Umbilical cord (tissue), 2 donors: ENCODE measurements around the gene SCARB2. TPM values are rescaled to one million over a fixed set of nuclear protein-coding genes. Genes with fewer than 3 reads are reported as not detected.

Source experiments
- DNase-seq: peaks from one replicate; pipeline ENCODE4 v3.0.0-alpha.2; 2015; ENCODE audit warnings: low spot score
- total RNA-seq: library from RNA; depleted of rRNA; stranded (reverse); fragments of >200 nt; gene quantifications from one replicate; pipeline ENCODE4 v1.2.3, GENCODE V29; 2014; ENCODE audit warnings: low replicate concordance; ENCODE audit not compliant: insufficient read depth

The SCARB2 gene
- total RNA-seq, 1 donor from 2014 or later = 173 TPM

GRCh38 chr4:76199664-76200211 lies 13.9 kb downstream of the SCARB2 start:
- no peak for DNase-seq

GRCh38 chr4:76198411-76199237 lies 15.0 kb downstream of the SCARB2 start:
- peak; percentile 85 for DNase-seq

GRCh38 chr4:76197971-76198410 lies 15.6 kb downstream of the SCARB2 start:
- peak; percentile 79 for DNase-seq

DNA sequence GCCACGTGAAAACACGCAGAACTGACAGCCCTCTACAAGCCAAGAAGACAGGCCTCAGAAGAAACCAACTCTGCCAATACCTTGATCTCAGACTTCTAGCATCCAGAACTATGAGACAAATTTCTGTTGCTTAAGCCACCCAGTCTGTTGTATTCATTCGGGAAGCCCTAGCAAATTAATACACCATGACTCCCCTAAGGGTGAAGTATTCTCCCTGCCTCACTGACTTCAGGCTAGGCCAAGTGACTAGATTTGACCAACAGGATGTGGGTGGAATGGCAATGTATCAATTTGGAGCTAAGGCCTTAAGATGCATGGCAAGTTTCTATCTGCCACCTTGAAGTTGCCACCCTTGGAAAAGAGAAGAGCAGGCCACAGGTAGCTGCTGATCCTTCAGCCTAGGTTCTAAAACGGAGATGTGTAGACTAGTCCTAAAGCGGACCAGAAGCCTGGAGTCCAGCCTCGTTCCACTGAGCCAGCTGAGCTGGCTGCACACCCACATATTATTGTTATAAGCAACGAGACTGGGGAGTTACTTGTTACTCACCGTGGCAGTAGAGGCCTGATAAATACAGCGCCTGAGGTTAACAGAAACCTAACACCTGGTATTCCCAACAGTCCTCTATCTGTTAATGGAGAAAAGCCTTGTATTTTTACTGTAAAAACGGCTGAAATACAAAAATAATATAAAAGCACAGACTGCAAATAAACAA lies 16.4 kb downstream of the SCARB2 start:
- no peak for DNase-seq

GRCh38 chr4:76196376-76196775 lies 17.2 kb downstream of the SCARB2 start:
- DNase-seq = no peak

DNA sequence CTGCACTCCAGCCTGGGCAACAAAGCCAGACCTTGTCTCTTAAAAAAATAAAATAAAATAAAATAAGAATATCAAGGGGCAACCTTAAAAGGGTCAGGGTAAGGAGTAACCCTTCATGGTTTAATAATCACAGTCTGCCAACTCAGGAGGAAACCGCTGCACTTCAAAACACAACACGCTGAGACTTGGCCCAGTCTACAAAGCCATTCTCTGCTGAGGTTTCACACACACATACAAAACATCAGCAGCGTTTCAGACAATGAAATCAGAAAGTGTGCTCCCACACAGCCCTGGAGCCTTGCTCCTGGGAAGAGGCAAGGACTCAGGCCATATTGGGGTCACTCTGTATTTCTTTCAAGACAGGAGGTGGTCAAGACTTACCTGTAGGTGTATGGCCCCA lies 18.3 kb downstream of the SCARB2 start:
- DNase-seq = no peak

DNA sequence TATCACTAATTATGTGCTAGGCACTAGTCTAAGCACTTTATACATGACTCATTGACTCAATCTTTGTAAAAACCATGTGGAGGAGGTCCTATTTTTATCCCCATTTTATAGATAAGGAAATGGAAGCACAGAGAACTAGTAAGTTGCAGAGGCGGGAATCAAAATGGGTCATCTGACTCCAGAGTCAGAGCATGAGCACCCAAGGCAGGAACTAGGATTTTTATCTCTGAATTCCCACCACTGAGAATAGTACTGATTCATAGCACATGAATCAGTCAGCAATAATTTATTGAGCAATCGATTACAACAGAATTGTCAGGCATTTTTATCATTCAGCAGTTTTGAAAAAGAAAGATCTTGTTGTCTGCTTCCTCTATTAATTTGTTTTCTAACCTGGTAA lies 19.3 kb downstream of the SCARB2 start:
- DNase-seq = no peak

DNA sequence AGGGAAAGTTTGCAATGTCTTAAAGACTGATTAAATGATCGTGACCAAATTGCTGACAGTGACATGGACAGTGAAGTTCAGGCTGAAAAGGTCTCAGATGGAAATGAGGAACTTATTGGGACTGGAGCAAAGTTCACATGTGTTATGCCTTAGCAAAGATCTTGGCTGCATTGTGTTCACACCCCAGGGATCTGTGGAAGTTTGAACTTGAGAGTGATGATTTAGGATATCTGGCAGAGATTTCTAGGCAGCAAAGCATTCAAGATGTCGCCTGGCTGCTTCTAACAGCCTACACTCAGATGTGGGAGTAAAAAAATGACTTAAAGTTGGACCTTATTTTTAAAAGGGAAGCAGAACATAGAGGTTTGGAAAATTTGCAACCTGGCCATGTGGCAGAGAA lies 21.4 kb downstream of the SCARB2 start:
- DNase-seq = no peak

GRCh38 chr4:76188557-76188956 lies 25.1 kb downstream of the SCARB2 start:
- DNase-seq = no peak

DNA sequence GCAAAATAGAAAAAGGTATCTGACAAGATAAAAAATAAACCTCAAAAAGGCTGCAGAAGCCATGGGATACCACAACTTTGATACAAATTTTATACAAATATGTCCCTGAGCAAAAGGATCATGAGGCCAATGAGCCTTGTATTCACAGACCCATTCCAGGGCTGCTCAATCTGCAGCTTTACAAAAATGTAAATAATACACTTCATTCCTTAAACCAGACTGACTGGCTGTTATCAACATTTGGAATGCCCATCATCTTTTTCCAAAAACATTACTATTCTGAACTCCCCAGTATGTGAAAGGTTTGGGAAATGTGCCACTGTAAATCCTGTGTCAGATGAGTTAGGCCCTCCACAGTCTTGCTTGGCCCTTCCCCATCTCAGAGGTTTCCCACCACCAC lies 25.5 kb downstream of the SCARB2 start:
- no peak for DNase-seq

DNA sequence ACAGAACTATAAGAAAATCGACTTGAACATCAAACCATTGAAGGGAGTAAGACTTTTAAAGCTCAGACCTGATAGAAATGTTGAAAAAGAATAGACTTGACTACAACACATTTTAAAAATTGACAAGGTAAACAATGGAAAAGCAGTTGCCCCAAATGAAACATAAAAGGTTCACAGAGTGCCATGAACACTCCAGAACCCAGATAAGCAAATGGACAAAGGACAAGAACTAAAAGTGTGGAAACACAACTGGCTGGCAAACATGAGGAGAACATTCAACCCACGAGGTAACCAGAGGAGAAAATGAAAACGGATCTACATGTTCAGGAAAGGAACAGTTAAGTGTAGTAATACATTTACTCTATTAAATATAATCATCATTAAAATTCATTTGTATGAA lies 26.5 kb downstream of the SCARB2 start:
- DNase-seq = no peak

DNA sequence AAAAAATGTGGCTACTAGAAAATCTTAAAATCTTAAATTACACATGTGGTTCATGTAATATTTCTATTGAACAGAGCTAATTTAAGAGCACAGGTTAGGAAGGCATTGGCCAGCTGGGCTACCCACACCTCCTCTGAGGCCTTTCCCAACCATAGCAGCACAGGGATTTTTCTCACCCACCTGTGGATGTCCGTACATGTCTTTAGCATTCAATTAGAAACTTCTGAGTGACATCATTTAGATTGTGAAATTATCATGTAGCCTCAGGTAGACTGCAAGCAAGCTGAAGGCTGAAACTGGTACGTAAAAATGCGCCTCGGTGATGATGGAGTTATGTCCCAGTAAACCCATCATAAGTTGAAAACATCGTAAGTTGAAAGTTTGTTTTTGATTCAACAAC lies 31.2 kb downstream of the SCARB2 start:
- DNase-seq = no peak

DNA sequence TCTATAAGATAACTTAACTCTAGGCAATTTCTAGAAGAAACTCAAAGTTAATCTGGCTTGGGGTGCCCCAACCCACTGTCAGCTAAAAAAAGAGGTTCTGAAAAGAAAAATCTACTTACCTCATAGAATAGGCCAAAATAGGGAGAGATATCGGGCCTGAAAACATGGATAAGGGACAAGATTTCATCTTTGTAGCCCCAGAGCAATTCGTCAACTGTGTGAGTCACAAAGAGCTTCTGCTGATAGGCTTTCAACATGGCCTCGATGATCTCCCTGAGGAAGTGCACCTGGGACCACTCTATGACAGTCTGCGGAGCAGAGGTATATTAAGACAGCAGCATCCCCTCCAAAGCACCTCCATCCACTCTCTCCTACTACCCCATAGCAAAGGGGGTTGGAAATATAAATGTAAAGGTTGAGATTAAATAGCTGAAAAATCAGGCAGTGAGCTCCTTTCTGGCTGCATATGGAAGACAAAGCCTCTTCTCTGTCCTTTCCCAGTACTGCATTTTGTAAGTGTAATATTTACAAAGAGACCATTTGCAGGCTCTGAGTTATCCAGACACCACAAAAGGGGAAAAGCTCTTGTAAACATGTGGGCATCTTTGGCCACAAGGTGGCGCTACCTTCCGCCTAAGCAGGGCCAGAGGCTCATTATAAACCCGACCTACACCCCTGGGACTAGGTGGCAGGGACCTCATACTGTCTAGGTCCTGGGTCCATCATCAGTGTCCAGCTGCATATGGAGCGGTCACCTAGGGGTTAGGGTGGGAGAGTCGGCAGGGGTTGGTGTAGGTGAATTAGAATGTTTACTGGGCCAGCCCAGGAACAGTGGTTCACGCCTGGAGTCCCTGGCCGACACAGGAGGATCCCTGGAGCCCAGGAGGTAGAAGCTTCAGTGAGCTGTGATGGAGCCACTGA lies 34.0 kb downstream of the SCARB2 start:
- peak; percentile 78 for DNase-seq

GRCh38 chr4:76178296-76178695 lies 35.3 kb downstream of the SCARB2 start:
- no peak for DNase-seq

GRCh38 chr4:76177709-76178108 lies 35.9 kb downstream of the SCARB2 start:
- no peak for DNase-seq

- no peak for DNase-seq
These were observed 38.3 kb downstream of the SCARB2 start for GRCh38 chr4:76175336-76175735.

DNA sequence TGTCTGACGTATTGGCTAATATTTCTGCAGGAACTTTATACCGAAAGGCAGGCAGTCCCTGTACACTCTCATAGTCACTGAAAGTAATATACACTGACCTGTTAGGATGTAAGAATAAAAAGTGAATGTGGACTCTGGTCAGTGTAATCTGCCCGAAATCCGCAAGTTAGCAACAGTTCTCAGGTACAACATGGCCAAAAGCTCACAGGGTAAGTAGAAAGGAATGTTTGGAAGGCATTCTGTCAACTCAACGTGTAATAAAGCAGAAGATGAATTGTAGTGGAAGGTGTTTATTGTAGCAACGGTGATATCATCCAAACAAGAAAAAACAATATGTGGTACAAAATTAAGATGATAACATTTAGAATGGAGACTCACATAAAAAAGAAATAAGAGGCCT lies 39.4 kb downstream of the SCARB2 start:
- no peak for DNase-seq

- no peak for DNase-seq
These were observed 44.9 kb downstream of the SCARB2 start for GRCh38 chr4:76168688-76169087.

DNA sequence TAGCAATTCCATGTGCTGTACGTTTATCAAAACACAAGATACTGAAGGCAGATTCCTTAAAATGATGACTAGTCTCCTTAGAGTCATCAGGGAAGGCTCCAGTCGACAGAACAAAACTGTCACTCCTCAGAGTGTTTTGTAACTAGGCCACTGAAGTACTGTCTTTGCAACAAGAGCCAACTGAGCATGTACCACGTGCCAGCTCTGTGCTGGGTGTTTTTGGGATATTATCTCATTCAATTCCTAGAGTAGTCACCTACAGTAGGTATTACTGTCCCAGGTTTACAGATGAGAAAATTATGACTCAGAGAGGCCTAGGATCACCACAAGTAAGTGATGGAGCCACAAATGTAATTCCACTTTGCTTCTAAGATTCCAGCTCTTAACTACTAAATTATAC lies 47.1 kb downstream of the SCARB2 start:
- no peak for DNase-seq

GRCh38 chr4:76160355-76160754 lies 53.3 kb downstream of the SCARB2 start:
- no peak for DNase-seq

DNA sequence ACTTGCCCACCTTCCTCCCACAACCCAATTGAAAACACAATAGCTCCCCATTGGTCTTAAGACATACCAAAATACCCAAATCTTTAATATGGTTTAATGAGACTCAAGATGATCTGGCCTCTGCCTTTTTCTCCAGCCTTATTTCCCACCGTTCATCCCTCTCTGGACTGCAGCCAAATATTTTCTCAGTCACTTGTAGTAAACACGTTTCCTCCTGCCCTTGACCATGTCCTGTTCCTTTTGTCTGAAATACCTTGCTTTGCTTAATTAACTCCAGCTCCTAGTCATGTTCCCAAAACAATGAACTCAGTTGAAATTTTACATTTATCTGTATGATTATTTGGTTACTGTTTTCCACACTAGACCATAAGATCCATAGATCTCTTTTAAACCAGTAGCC lies 57.0 kb downstream of the SCARB2 start:
- DNase-seq = no peak

GRCh38 chr4:76155979-76156378 lies 57.6 kb downstream of the SCARB2 start:
- DNase-seq = no peak
